GM18499 (cell line): Measurements from ENCODE around the gene JAKMIP1.

Experiments
- ATAC-seq: cut with Tn5 transposase; IDR thresholded peaks from one replicate; pipeline ENCODE4 v1.9.1; 2021; ENCODE audit warnings: moderate number of reproducible peaks; ENCODE audit not compliant: insufficient read depth, unreplicated experiment

Gene JAKMIP1

DNA sequence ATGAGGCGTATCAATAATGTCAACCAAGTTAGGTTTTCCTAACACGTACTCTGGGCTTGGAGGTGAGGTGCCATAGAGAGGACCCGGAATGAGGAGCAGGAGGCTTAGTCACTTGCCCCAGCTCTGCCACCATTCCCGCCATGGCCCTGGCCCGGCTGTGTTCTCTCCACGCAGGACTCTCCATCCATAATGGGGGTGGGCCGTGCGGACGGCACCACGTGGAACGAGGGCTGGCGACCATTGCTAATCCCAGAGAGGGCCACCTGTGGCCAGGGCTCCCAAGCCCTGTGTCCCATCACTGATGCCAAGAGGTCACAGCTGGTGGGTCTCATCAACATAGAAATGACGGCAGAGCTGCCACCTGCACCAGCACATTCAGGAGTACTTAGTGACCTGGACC is 76.4 kb downstream of the JAKMIP1 start:
- no peak for ATAC-seq

DNA sequence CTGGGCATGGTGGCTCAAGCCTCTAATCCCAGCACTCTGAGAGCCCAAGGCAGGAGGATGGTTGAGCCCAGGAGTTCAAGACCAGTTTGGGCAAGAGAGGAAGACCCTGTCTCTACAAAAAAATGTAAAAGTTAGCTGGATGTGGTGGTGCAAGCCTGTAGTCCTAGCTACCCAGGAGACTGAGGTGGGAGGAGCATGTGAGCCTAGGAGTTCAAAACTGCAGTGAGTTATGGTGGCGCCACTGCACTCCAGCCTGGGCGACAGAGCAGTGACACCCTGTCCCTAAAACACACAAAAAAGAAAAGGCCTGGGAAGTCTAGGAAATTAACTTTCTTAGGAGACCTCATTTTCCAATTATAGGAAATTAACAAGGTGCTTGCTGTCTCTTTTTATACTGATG is 76.8 kb downstream of the JAKMIP1 start:
- ATAC-seq: no peak

DNA sequence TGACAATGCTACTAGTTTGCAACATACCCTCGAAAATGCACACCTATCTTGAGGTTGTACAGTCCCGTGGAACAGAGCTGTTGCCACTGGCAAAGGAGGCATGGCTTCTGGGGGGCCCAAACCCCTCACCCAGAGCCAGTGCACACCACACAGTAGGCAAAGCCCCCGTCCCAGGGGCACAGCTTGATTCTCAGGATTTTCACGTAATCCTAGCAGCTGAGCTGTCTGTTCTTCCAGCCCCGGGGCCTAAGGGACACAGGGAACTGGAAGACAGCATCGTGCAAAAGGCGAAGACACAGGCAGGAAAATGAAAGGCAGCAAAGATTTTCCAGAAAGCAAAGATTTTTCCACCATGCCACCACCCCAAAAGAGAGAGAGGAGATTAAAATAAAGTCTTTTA is 77.2 kb downstream of the JAKMIP1 start:
- no peak for ATAC-seq

DNA sequence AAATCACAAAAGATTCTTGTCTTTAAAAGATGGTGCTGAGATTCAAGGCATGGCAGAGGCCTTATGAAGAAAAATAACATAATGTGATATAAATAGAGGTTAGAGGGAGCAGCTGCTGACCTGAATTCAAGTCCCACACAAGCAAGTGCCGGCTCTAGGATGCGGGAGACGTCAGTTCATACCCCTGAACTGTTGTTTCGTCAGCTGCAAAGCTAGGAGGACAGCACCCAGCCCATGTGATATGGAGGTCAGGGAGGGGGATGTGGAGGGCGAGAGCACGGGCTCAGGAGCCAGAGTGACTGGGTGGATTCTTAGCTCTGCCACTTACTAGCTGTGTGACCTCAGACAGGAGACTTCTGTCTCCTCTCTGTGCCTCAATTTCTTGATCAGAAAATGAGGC is 77.9 kb downstream of the JAKMIP1 start:
- no peak for ATAC-seq

GRCh38 chr4:6121941-6122340 is 78.4 kb downstream of the JAKMIP1 start:
- ATAC-seq: no peak

DNA sequence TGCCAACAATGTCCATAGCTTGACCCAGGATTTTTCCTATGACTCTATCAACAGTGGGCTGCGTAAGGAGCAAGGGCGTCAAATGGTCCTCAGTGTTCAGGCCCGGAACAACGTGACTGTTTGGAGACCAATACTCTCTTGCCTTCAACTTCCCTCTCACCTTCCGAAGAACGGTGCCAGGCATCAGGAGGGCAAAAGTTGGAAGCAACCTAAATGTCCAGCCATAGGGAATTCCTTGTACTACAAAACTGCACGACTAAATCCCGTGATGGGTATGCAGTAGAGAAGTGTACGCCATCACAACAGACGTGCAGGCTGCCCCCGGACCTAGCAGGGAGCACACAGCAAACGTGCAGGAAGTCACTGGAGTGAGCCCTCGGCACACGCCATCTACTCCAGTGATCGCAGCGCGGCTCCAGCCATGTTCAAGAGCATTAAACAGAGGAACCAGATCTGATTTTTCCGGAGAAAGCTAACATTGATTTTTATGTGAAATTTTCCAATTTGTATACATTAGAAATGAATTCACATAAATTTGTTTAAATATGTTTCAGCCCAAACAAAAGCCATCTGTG is 79.0 kb downstream of the JAKMIP1 start:
- no peak for ATAC-seq

- no peak for ATAC-seq
Observed at GRCh38 chr4:6120361-6120760, 80.0 kb downstream of the JAKMIP1 start.

DNA sequence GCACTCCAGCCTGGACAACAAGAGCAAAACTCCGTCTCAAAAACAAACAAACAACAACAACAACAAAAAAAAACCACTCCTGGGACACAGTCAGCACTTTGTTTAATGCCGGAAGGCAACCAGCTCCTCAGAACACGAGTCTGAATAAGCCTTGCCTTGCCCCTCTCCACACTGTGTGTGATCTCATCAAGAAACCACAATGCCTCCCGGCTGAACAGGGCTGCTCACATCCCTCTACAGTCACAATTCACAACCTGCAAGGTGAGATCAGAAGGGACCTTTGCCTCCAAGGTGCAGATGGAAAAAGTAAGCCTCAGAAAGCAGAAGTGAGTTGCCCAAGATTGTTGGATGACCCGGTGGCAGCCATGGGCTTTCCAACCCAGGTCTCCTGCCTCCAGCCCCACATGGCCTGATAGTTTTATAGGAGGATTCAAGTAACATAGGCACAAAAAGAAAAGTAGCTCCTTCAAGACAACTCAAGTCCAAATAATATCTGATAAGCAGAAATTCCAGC is 80.8 kb downstream of the JAKMIP1 start:
- no peak for ATAC-seq

- no peak for ATAC-seq
Observed at GRCh38 chr4:6118201-6118600, 82.1 kb downstream of the JAKMIP1 start.

- ATAC-seq: no peak
Observed at GRCh38 chr4:6116696-6117285, 83.6 kb downstream of the JAKMIP1 start.

- no peak for ATAC-seq
Observed at GRCh38 chr4:6115746-6116586, 84.4 kb downstream of the JAKMIP1 start.

- ATAC-seq: no peak
Observed at GRCh38 chr4:6115342-6115741, 85.0 kb downstream of the JAKMIP1 start.

DNA sequence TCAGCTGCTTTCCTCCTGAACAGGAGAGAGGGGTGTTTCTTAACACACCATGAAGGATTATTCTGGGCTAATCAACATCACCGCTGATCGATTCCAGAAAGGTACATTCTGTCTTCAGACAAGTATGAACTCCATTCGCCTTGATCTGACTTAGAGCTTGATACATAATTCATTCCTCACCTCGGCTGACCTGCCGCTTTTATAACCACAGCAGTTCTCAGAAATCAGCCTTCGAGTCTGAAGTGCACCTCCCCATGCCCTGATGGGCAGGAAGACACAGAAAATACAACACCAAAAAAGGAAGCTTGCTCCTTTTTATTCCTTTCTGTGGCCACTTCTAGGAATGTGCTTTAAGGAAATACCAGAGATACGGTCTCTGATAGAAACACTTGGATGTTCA is 85.7 kb downstream of the JAKMIP1 start:
- no peak for ATAC-seq

DNA sequence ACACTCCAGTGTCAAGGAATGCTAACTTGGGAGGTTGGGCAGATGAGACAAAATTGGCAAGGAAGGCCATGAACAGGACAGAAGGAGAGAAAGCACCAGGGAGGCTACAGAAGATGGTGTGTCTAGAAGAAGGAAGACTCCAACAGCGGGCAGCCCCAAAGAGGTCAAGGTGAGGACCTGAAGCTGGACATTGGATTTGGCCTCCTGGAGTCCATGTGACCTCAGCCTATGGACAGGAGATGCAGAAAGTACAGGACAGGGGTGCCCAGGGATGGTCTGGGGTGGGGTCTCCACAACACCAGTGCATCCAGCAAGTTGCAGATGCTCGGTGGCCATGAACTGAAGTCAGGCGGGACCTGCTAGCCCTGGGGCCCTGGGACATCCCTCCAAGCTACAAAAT is 86.2 kb downstream of the JAKMIP1 start:
- ATAC-seq: no peak

GRCh38 chr4:6113641-6114040 is 86.7 kb downstream of the JAKMIP1 start:
- ATAC-seq: no peak

- ATAC-seq: no peak
Observed at GRCh38 chr4:6112606-6113290, 87.6 kb downstream of the JAKMIP1 start.

DNA sequence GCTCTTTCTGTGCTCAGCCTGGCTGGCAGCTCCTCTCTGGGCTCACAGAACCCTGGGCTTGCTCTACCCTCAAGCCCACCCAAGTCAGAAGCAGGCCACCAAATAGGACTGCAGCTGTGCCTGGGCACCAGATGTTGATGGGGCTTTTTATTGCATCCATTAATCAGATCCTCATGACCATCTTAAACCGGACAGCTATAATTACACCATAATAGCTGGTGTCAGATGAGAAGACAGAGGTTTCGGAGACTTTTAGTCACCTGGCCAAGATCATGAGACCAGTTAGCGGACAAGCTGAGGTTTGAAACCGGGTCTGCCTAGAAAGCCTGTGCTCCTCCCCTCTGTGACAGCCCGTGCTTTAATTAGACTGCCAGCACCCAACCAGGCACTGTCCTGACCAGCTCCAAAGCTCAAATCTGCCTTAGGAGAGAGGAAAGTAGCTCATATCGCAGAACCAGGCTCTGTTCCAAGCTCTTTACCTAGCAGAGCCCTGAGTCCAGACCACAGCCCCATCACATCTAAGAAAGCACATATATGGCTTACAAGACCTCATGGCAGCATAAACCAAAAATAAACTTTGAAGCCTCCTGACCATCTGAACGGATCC is 88.9 kb downstream of the JAKMIP1 start:
- ATAC-seq: no peak

DNA sequence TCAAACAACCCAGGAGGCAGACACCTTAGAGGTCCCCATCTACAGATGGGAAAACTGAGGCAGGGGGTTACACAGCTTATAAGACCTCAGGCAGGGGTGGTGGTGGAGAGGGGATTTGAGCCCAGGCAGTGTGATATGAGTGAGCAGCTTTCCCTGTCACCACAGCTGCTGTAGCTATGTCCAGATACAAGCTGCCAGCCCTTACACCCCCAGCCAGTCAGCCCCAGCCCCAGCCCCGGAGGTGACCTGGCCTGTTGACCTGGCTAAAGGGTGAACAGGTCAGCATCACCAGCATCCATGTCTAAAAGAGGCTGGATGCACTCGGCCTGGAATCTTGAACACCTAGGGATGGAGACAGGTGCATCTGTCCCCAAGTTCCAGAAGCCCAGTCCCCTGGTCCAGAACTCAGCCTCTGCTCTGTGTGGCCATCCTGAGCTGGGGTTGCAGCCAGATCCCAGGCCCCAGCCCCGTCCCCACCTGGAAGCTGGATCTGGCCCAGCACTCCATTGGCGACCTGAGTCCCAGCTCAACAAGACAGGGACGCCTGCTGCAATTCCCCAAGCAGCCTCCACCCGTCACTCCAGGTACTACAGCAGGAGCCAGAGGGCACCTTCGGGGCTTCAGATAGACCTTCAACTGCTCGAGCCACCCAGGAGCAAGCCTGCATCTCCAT is 89.5 kb downstream of the JAKMIP1 start:
- no peak for ATAC-seq

GRCh38 chr4:6109842-6110560 is 90.3 kb downstream of the JAKMIP1 start:
- ATAC-seq: no peak
